WERI-Rb-1 (cell line): Measurements from ENCODE around the gene GPR108.
"Not testable (repeated sequence)": the region's sequence is repeated elsewhere in the genome, so short reads cannot be mapped to it uniquely, and the experiment has no call there.

Source experiments
- DNase-seq: peaks from one replicate; pipeline ENCODE4 v3.0.0-alpha.2; 2020
- H3K27ac ChIP-seq: fragments of 250-450 bp; sonication (Bioruptor Pico); 2 replicates; pipeline ENCODE4 v1.5.1; 2020; ENCODE audit warnings: mild to moderate bottlenecking, moderate library complexity
- H3K27me3 ChIP-seq: fragments of 250-450 bp; sonication (Bioruptor Pico); 2 replicates; pipeline ENCODE4 v1.5.1; 2021; ENCODE audit warnings: mild to moderate bottlenecking, low read depth, moderate library complexity; ENCODE audit not compliant: insufficient read depth, severe bottlenecking
- H3K36me3 ChIP-seq: fragments of 250-450 bp; sonication (Bioruptor Pico); 2 replicates; pipeline ENCODE4 v1.5.1; 2020; ENCODE audit warnings: mild to moderate bottlenecking, moderate library complexity
- H3K4me3 ChIP-seq: 2 replicates; pipeline ENCODE4 v1.5.1; 2011; ENCODE audit warnings: low read depth, mild to moderate bottlenecking, control low read depth, low read length
- H3K9me3 ChIP-seq: fragments of 250-450 bp; sonication (Bioruptor Pico); 2 replicates; pipeline ENCODE4 v1.5.1; 2021; ENCODE audit warnings: mild to moderate bottlenecking, moderate library complexity; ENCODE audit not compliant: severe bottlenecking
- CTCF ChIP-seq: IDR thresholded peaks from 2 replicates; pipeline ENCODE4 v1.5.1; 2011; ENCODE audit warnings: low read depth, mild to moderate bottlenecking, control low read depth, inconsistent platforms, low read length

The GPR108 gene

GRCh38 chr19:6737284-6737872, at the start of gene GPR108:
Gene GPR108 (minus strand): TSS chr19:6737580. CDS start chr19:6737576, 4 bp downstream.
- H3K27ac ChIP-seq = peak within 1 kb of the TSS; percentile 100
- TF ChIP-seq CTCF = no peak
- DNase-seq = peak; percentile 99
- H3K4me3 ChIP-seq = peak within 1 kb of the TSS; percentile 95
- H3K9me3 ChIP-seq = no peaks in the 10 kb centered on the region
- H3K27me3 ChIP-seq = no peaks in the 10 kb centered on the region
- H3K36me3 ChIP-seq = peaks cover 4% of the 10 kb centered on the region; the same call in 1 of the 2 replicates

GRCh38 chr19:6779206-6779605, 41.8 kb upstream of the GPR108 start:
- no peaks in the 10 kb centered on the region for H3K9me3 ChIP-seq
- no peak overlapping the region for H3K27ac ChIP-seq
- no peaks in the 10 kb centered on the region for H3K36me3 ChIP-seq
- DNase-seq = no peak
- no peak overlapping the region for H3K4me3 ChIP-seq
- TF ChIP-seq CTCF = no peak
- H3K27me3 ChIP-seq = peaks cover 3% of the 10 kb centered on the region

GRCh38 chr19:6778386-6778785, 41.0 kb upstream of the GPR108 start:
- Histone ChIP-seq H3K27ac (no peak overlapping the region), H3K9me3 (no peaks in the 10 kb centered on the region), H3K4me3 (no peak overlapping the region), H3K27me3 (peaks cover 3% of the 10 kb centered on the region), H3K36me3 (no peaks in the 10 kb centered on the region)
- TF ChIP-seq CTCF = no peak
- DNase-seq = no peak

DNA sequence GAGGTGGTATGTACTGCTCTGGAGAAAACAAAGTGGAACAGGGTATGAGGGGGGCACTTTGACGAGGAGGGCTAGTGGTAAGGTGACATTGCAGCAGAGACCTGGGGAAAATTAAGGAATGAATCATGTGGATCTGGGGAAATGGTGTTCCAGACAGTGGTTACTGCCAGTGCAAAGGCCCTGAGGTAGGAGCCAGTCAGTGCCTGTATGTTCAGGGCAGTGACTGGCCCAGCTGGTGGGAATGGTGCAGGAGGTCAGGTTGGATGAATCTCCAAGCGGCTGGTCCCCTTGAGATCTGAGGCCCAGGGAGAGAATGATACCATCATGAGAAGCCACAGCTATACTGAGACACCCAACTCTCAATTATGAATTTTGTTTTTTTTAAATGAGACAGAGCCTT, 40.1 kb upstream of the GPR108 start:
- no peak overlapping the region for H3K4me3 ChIP-seq
- peaks cover 3% of the 10 kb centered on the region for H3K27me3 ChIP-seq
- DNase-seq = no peak
- no peaks in the 10 kb centered on the region for H3K36me3 ChIP-seq
- no peak for TF ChIP-seq CTCF
- no peak overlapping the region for H3K27ac ChIP-seq
- no peaks in the 10 kb centered on the region for H3K9me3 ChIP-seq

DNA sequence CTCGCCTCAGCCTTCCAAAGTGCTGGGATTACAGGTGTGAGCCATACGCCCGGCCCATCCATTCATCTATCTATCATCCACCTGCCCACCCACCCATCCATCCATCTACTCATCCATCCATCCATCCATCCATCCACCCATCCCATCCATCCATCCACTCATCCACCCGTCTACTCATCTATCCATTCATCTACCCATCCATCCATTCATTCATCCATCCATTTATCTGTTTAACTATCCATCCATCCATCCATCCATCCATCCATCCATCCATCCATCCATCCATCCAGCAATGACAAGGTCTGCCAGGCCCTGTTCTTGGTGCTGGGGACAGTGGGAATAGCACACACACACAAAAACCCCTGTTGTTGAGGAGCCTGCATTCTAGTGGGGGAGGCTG, 39.6 kb upstream of the GPR108 start:
- peaks cover 3% of the 10 kb centered on the region for H3K27me3 ChIP-seq
- no peak for TF ChIP-seq CTCF
- no peak overlapping the region for H3K4me3 ChIP-seq
- no peaks in the 10 kb centered on the region for H3K36me3 ChIP-seq
- H3K27ac ChIP-seq = no peak overlapping the region
- H3K9me3 ChIP-seq = no peaks in the 10 kb centered on the region
- DNase-seq = no peak

DNA sequence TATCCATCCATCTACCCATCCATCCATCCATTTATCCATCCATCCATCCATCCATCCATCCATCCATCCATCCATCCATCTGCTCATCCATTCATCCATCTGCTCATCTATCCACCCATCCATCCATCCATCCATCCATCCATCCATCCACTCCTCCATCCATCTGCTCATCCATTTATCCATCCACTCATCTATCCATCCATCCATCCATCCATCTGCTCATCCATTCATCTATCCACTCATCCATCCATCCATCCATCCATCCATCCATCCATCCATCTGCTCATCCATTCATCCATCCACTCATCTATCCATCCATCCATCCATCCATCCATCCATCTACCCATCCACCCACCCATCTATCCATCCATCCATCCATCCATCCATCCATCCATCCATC, 38.7 kb upstream of the GPR108 start:
- H3K27me3 ChIP-seq, H3K4me3 ChIP-seq, H3K27ac ChIP-seq, H3K36me3 ChIP-seq, H3K9me3 ChIP-seq, DNase-seq: not testable (repeated sequence)
